Stimulated activated CD8-positive, alpha-beta memory T cell treated with anti-CD3 and anti-CD28 coated beads, Interleukin-15, amount 100 ng/mL, for 48 hours (primary cell): ENCODE measurements around the gene CARHSP1.
"Not testable (repeated sequence)": the region's sequence is repeated elsewhere in the genome, so short reads cannot be mapped to it uniquely, and the experiment has no call there.

Source experiments
- DNase-seq, 2 donors: peaks; one replicate each; pipeline ENCODE4 v3.0.0-alpha.2; 2020; ENCODE audit warnings: low read depth in 2 of 2

Gene CARHSP1

GRCh38 chr16:8872071-8872470, 3.3 kb upstream of the CARHSP1 start:
- DNase-seq = no peak

DNA sequence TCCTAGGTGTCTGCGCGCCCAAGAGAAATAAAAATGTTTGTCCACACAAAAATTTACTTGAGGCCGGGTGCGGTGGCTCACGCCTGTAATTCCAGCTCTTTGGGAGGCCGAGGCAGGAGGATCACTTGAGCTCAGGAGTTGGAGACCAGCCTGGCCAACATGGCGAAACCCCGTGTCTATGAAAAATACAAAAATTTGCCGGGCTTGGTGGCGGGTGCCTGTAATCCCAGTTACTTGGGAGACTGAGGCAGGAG, 1.1 kb upstream of the CARHSP1 start:
- not testable (repeated sequence) for DNase-seq

- no peak for DNase-seq
Measured at GRCh38 chr16:8869212-8869987, 594 bp upstream of the CARHSP1 start.

DNA sequence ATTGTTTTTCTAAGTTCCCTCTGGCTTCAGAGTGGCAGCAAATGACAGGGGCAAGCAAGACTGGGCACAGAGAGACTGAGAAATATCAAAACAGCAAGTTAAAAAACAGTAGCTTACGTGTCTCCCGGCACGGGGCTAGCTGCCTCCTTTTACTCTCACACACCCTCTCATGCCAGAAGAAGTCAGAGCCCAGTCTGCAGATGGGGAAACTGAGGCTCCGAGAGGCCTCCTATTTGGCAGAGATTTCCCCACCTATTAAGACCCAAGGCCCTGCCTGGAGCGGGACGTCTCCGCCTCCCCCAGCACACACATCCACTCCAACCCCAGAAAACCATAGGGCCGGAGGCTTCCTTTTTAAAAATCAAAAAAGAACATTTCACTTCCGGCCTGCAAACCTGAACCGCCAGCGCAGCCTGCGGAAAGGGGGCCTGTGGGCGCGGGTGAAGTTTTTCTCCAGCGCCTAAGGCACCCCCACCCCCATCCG, 832 bp downstream of the CARHSP1 start:
- no peak for DNase-seq

- no peak for DNase-seq
Measured at GRCh38 chr16:8867216-8867931, 1.4 kb downstream of the CARHSP1 start.

DNA sequence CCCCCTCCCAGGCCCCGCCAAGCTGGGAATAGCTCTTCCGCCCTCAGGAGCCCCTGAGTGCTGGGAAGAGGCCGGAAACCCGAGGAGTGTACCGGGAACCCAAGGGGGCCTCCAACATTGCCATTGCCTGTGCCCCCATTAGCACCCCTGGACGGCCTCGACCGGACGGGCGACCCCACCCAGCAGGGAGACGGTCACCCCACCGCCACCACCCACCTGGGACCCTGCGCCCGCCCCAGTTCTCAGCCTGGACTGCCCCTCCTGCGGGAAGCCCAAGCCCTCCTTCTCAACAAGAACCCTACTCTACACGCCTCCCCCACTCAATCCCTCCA, 2.0 kb downstream of the CARHSP1 start:
- DNase-seq = no peak

DNA sequence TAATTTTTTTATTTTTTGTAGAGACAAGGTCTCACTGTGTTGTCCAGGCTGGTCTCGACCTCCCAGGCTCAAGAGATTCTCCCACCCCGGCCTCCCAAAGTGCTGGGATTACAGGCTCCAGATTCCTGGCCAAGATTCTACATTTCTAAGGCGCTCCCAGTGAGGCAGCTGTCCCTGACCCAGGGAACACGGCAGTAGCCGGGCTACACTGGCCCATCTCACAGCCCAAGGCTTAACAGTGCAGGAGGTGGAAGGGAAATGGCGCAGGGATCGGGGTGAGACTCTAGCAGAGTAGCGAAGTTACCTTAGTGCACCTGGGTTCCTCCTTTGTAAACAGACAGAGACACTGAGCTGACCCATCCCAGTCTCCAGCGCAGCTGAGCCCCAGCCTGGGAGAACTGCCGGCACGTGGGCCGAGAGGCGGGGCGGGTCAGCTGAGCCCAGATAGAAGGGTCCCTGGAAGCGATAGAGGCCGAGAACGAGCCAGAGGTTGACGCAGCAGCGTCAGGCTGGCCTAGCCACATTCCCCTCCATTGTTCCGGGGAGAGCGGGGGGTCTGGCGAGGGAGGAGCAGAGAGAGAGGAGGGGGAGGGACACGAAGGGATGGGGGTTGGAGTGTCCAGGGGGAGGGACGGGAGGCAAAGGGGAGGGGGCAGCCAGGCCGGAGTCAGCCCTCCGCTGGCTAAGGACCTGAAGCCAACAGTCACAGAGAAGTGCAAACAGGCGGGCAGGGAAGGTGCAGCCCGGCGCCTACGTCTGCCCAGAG, 2.5 kb downstream of the CARHSP1 start:
- DNase-seq = no peak

- DNase-seq = no peak
Measured at GRCh38 chr16:8865145-8865882, 3.5 kb downstream of the CARHSP1 start.

GRCh38 chr16:8864480-8865110, 4.2 kb downstream of the CARHSP1 start:
- DNase-seq = no peak

- DNase-seq = no peak
Measured at GRCh38 chr16:8863594-8864424, 5.0 kb downstream of the CARHSP1 start.

- no peak for DNase-seq
Measured at GRCh38 chr16:8862309-8863130, 6.3 kb downstream of the CARHSP1 start.

GRCh38 chr16:8861563-8862308, 7.1 kb downstream of the CARHSP1 start:
- no peak for DNase-seq

DNA sequence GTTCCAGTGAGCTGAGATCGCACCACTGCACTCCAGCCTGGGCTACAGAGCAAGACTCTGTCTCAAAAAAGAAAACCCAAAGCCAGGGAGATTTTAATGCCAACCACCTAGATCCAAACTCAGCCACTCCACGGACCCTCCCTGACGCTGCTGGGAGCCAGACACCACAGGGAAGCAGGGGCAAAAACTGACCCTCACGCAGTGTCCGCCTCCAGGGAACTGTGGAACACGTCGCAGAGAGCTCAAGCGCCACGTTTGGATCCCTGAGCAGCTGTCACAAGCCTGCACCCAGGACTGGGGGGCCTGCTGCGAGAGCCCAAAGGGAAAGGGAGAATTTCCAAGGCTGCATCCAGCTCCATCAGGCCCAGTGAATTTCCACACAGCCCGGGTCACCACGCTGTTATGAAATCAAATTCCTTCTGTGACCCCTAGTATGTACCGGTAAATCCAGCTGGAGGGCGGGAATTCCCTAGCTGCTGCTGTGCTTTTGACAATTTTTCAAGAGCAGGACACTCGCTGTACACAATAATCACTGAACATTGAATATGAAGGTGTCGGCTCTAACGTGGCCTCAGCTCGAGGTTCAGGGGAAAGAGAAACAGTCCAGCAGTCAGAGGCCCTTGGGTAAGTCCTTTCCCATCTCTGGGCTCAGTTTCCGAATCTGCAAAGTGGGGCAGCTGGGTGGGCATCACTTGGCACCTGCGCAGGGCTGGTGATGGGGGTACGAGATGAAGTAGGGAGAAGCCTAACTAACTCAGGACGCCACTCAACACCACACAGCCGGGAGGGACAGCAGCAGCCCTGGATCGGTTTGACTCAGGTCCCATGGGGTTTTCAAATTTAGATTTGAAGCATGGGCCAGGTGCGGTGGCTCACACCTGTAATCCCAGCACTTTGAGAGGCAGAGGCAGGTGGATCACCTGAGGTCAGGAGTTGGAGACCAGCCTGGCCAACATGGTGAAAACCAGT, 8.6 kb downstream of the CARHSP1 start:
- DNase-seq = no peak

DNA sequence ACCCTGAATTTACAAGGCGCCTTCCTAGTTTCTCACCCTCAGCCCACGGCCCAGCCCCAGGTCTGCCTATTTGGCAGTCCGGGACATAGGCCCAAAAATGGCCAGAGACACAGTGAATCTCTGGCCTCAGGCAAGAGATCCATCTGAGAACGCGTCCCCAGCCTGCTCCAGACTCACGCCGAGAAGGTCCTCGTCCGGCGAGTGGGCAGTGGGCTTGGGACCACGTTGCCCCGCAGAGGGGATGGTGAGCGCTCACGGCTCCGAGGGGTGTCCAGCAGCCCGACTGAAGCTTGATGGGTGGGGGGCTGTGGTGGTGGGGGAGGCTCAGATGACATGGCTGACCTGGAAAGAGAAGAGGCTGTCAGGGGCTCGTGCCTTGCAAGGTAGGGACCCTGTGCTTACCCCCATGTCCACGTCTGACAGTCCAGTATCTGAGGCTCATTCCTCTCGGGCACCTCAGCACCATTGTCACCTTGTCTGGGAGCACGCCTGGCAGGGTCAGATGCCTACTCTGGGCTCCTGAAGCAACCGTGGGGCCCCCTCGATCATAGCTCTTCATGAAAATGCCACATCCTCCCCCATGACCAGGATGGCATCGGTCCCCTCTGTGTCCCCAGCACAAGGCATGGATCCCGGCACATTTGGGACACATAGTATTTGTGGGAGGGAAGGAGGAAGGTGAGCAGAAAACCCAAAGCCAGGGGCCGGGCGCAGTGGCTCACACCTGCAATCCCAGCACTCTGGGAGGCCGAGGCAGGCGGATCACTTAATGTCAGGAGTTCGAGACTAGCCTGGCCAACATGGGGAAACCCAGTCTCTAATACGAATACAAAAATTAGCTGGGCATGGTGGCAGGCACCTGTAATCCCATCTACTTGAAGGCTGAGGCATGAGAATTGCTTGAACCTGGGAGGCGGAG, 9.6 kb downstream of the CARHSP1 start:
- DNase-seq = no peak

DNA sequence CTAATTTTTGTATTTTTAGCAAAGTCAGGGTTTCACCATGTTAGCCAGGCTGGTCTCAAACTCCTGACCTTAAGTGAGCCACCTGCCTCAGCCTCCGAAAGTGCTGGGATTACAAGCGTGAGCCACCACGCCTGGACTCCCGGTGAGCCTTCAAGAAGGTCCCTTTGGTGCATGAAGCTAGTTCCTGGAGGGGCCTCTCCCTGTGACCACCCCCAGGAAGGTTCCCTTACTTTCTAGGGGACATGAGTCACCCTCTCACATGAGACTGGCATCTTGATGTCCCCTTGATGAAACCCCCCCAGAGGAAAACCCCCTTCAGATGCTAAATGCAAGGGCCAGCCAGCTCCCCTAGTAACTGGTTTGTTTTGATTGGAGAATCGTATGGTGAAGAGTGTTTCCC, 12.8 kb downstream of the CARHSP1 start:
- DNase-seq = no peak

DNA sequence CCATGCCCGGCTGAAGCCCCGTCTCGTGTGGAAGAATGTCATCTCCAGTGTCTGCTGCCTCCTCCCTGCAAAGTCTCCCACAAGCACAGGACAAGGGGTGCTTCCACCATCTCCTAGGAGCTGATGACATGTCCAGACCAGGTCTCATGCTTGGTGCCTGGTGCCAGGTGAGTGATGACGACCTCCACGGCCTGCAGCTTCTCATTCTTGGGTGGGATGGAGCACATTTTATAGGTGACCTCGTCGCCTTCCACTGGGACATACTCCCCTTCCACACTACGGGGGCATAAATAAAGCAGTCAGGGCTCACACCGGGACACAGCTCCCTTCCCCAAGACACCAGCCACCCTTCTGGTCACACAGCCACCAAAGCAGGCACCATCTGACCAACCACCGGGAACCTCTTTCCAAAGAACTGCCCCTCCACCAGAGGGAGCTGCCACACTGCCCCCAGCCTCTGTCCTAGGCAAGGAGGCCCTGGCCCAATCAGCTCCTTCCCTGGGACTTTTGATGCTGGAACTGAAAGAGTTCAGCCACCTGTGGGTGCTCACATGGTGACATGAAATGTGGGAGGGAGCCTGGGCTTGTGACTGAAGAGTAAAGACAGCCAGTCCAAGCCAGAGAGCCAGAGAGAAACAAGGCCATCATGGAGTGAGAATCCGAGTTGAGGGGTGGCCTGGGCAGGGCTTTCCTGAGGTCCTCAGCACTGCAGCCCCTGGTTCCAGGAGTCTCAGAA, 13.6 kb downstream of the CARHSP1 start:
- no peak for DNase-seq
